K562 (cell line): ENCODE data around the gene ZCCHC9. TPM values are rescaled to one million over a fixed set of nuclear protein-coding genes. Genes with fewer than 3 reads are reported as not detected.

Experiments used
- ARID4B ChIP-seq: sonication (generic); formaldehyde crosslinking; IDR thresholded peaks from 2 replicates; pipeline ENCODE4 v1.8.0; 2022; ENCODE audit warnings: mild to moderate bottlenecking, missing genetic modification reagents
- FOXK2 ChIP-seq, 2 experiments: fragments of 450-650 bp; IDR thresholded peaks in 1 of 2; conservative IDR thresholded peaks in 1 of 2; 2 replicates each; pipeline ENCODE4 v1.6.1; 2016; ENCODE audit warnings: low read depth in 2 of 2, mild to moderate bottlenecking in 1 of 2
- GTF2B ChIP-seq: IDR thresholded peaks from 2 replicates; pipeline ENCODE4 v1.6.1; 2011; ENCODE audit not compliant: insufficient read length; ENCODE audit errors: extremely low read depth
- JUNB ChIP-seq: fragments of 450-650 bp; formaldehyde crosslinking; conservative IDR thresholded peaks from 2 replicates; pipeline ENCODE4 v1.4.0; 2020; ENCODE audit warnings: mild to moderate bottlenecking
- POLR2A ChIP-seq: fragments of 450-650 bp; conservative IDR thresholded peaks from 2 replicates; pipeline ENCODE4 v1.6.1; 2016
- RB1 ChIP-seq: fragments of 450-650 bp; IDR thresholded peaks from 2 replicates; pipeline ENCODE4 v1.6.1; 2017; ENCODE audit warnings: low read depth, mild to moderate bottlenecking
- RBM34 ChIP-seq: fragments of 200-400 bp; formaldehyde crosslinking; IDR thresholded peaks from 2 replicates; pipeline ENCODE4 v1.6.1; 2018; ENCODE audit warnings: low read length, borderline replicate concordance; ENCODE audit not compliant: insufficient read depth
- SAFB ChIP-seq: fragments of 200-400 bp; formaldehyde crosslinking; IDR thresholded peaks from 2 replicates; pipeline ENCODE4 v1.6.1; 2017; ENCODE audit warnings: low read depth, low read length, borderline replicate concordance
- SNIP1 ChIP-seq: fragments of 450-650 bp; IDR thresholded peaks from 2 replicates; pipeline ENCODE4 v1.7.1; 2017; ENCODE audit warnings: low read depth, mild to moderate bottlenecking
- STAT6 ChIP-seq: sonication (generic); formaldehyde crosslinking; IDR thresholded peaks from 2 replicates; pipeline ENCODE4 v1.8.1; 2023; ENCODE audit warnings: mild to moderate bottlenecking, missing genetic modification reagents
- UBTF ChIP-seq, 2 experiments: IDR thresholded peaks; 2 replicates each; pipeline ENCODE4 v1.6.1; 2012; ENCODE audit warnings: improper control_type of control experiment in 2 of 2, low read depth in 2 of 2, low read length in 2 of 2, borderline replicate concordance in 1 of 2
- ZFP1 ChIP-seq: fragments of 450-650 bp; formaldehyde crosslinking; IDR thresholded peaks from 2 replicates; pipeline ENCODE4 v1.4.0; 2020; ENCODE audit warnings: mild to moderate bottlenecking, mixed read lengths
- ZFPM2 ChIP-seq: fragments of 250-450 bp; sonication (Bioruptor Pico); IDR thresholded peaks from 2 replicates; pipeline ENCODE4 v1.5.1; 2022; ENCODE audit warnings: mild to moderate bottlenecking
- ZFX ChIP-seq: sonication (generic); formaldehyde crosslinking; IDR thresholded peaks from 2 replicates; pipeline ENCODE4 v1.8.0; 2022; ENCODE audit warnings: mild to moderate bottlenecking, missing genetic modification reagents, moderate library complexity
- ZNF197 ChIP-seq: fragments of 200-800 bp; sonication (Bioruptor generic); IDR thresholded peaks from 2 replicates; pipeline ENCODE4 v1.6.1; 2016; ENCODE audit warnings: low read depth, missing genetic modification characterization, missing compliant biosample characterization
- ZNF583 ChIP-seq: fragments of 250-450 bp; sonication (Bioruptor Pico); IDR thresholded peaks from 2 replicates; pipeline ENCODE4 v1.4.0; 2020
- polyA plus RNA-seq, 8 experiments: library from polyadenylated mRNA; depleted of rRNA in 4 of 8; stranded (reverse) in 5 of 8; unstranded in 3 of 8; fragments of >200 nt; fragmentation: Nextera tagmentation in 2 of 8; fragmentation: Illumina TruSeq in 1 of 8; extraction: Ambion mirVana in 2 of 8; extraction: Trizol in 1 of 8; gene quantifications; 2 replicates each; pipeline versions ENCODE4 v1.2.1 to v1.2.3, GENCODE V29; 2011 to 2014; ENCODE audit warnings: inconsistent platforms in 1 of 8, missing spikeins in 1 of 8
- total RNA-seq, 7 experiments: library from RNA; depleted of rRNA in 6 of 7; stranded (reverse); fragments of >200 nt in 6 of 7; fragmentation: Illumina TruSeq in 2 of 7; extraction: Trizol in 2 of 7; gene quantifications; 2 replicates each; pipeline versions ENCODE4 v1.2.1 to v1.2.3, GENCODE V29; 2011 to 2021; ENCODE audit warnings: low replicate concordance in 1 of 7

The ZCCHC9 gene
- total and polyA plus RNA-seq, 9 of the 15 experiments (the other 6 are each of a cell fraction or from before 2014, with no cell fraction given): 40.3 to 95.3 (median 59.9) TPM

- TF ChIP-seq ARID4B (CRISPR knock-in tag) (peak; percentile 89), ZNF197 (CRISPR knock-in tag) (no peak), STAT6 (CRISPR knock-in tag) (no peak), POLR2A (peak; percentile 96), ZFP1 (CRISPR knock-in tag) (no peak), JUNB (CRISPR knock-in tag) (no peak), SNIP1 (no peak), ZNF583 (no peak), GTF2B (no peak), FOXK2 (conservative IDR thresholded peaks at IDR 0.05 in 1 of 2, IDR thresholded peaks at IDR 0.05 in 1 of 2; ENCODE audit: low read depth in 2 of 2) (peak; percentile 88 to 91), ZFPM2 (no peak), RBM34 (no peak), RB1 (peak; percentile 68; the same call in 1 of the 2 replicates), UBTF (IDR thresholded peaks at IDR 0.05; ENCODE audit: borderline replicate concordance in 1 of 2, low read depth in 2 of 2, low read length in 2 of 2) (peak; percentile 68 to 74; a peak in 2 of 4 replicates), ZFX (CRISPR knock-in tag) (peak; percentile 77), SAFB (no peak)
Measured at GRCh38 chr5:81301271-81302015, at the start of gene ZCCHC9 (continued).
